Mesangial cell (primary cell): ENCODE data around the gene PTH1R. TPM values are rescaled to one million over a fixed set of nuclear protein-coding genes. Genes with fewer than 3 reads are reported as not detected.

Experiments
- total RNA-seq: library from RNA; depleted of rRNA; stranded (reverse); fragments of >200 nt; gene quantifications from 2 replicates; pipeline ENCODE4 v1.2.3, GENCODE V29; 2015

PTH1R gene
- total RNA-seq: 0.33 and 16.1 TPM in 2 replicates

GRCh38 chr3:46877406-46878125 is at the start of gene PTH1R:
Gene PTH1R, plus strand, starts transcription at chr3:46877721. Its CDS starts 5,839 bp downstream, at chr3:46883560.

GRCh38 chr3:46863261-46863782 is 14.2 kb upstream of the PTH1R start, which contains the start of gene MYL3:
Gene MYL3, minus strand, starts transcription at chr3:46863444. Its CDS starts 54 bp downstream, at chr3:46863390.

Other genes with a start within 250 kb of the PTH1R start
- 3.3 and 7.7 TPM in 2 replicates for gene ALS2CL, start 184.0 kb upstream of the PTH1R start, total RNA-seq
- 0.13 TPM in 1 of 2 replicates, not detected in the other for gene TMIE, start 176.3 kb upstream of the PTH1R start, total RNA-seq
- 0.16 and 0.63 TPM in 2 replicates for gene PRSS50, start 159.9 kb upstream of the PTH1R start, total RNA-seq
- 8.5 TPM in 1 of 2 replicates, not detected in the other for gene MYL3, start 14.3 kb upstream of the PTH1R start, total RNA-seq
- 17.7 and 22.2 TPM in 2 replicates for gene CCDC12, start 99.0 kb downstream of the PTH1R start, total RNA-seq
- gene NBEAL2, start 101.9 kb downstream of the PTH1R start, total RNA-seq: 23.3 and 30.3 TPM in 2 replicates